Lower leg skin (tissue), 4 donors: ENCODE data around the gene ARG2. TPM values are rescaled to one million over a fixed set of nuclear protein-coding genes. Genes with fewer than 3 reads are reported as not detected.

Source experiments
- DNase-seq, 2 donors: peaks; one replicate each; pipeline ENCODE4 v3.0.0-alpha.2; 2019; ENCODE audit warnings: low spot score in 2 of 2
- H3K4me3 ChIP-seq: fragments of 200-600 bp; sonication (generic); 2 replicates; pipeline ENCODE4 v1.5.1; 2017; ENCODE audit warnings: mild to moderate bottlenecking, low read depth; ENCODE audit not compliant: poor library complexity, severe bottlenecking
- CTCF ChIP-seq, 3 donors: fragments of 450-650 bp; IDR thresholded peaks; one replicate each; pipeline ENCODE4 v1.5.1; 2016; ENCODE audit warnings: antibody characterized with exemption in 3 of 3, mild to moderate bottlenecking in 3 of 3, moderate library complexity in 2 of 3
- POLR2A ChIP-seq, 2 donors: fragments of 450-650 bp; IDR thresholded peaks; one replicate each; pipeline ENCODE4 v1.6.1; 2016 to 2017; ENCODE audit warnings: antibody characterized with exemption in 2 of 2, mild to moderate bottlenecking in 1 of 2, moderate library complexity in 1 of 2
- WGBS, 2 donors: methylation state at CpG; one replicate each; pipeline ENCODE4 v1.1.5; 2018; 5-methylcytosine and 5-hydroxymethylcytosine counted together
- intact Hi-C: fragments of 100-400 bp; cut with DNase I; formaldehyde crosslinking; loops from one replicate; pipeline ENCODE4 v1.15.0; 2023; ENCODE audit warnings: low total_unique reads
- total RNA-seq, 4 donors: library from RNA; depleted of rRNA; stranded (reverse); fragments of >200 nt; gene quantifications; one replicate each; pipeline ENCODE4 v1.1.0, GENCODE V29; 2016

The ARG2 gene
- total RNA-seq, 4 donors from 2014 or later: 3.5 to 6.8 (median 5.2) TPM

- WGBS, 2 donors: 6 to 15% methylated on average over 1 of the region's 1 CpG
- peak in 1 of 2 donors; percentile 19 for DNase-seq
- intact Hi-C loops: loop anchor here (10.0 kb wide), 1 partner anchor 52 kb away; the partner anchor contains the start of gene ARG2
- H3K4me3 ChIP-seq: no peak overlapping the region
- TF ChIP-seq POLR2A (IDR thresholded peaks at IDR 0.05) (no peak), CTCF (IDR thresholded peaks at IDR 0.05) (no peak)
Measured at GRCh38 chr14:67666750-67667449, 47.2 kb downstream of the ARG2 start.

- no peak overlapping the region for H3K4me3 ChIP-seq
- intact Hi-C loops: loop anchor here (10.0 kb wide), 1 partner anchor 54 kb away; the partner anchor contains the start of gene ARG2
- TF ChIP-seq POLR2A (IDR thresholded peaks at IDR 0.05): no peak
- no peak for TF ChIP-seq CTCF (IDR thresholded peaks at IDR 0.05)
- DNase-seq: no peak
Measured at GRCh38 chr14:67668559-67668958, 48.8 kb downstream of the ARG2 start.

GRCh38 chr14:67673451-67673850 is 53.7 kb downstream of the ARG2 start:
- WGBS, 2 donors: 29 to 30% methylated on average over 5 of the region's 5 CpGs
- DNase-seq: no peak
- TF ChIP-seq POLR2A (IDR thresholded peaks at IDR 0.05) (no peak), CTCF (IDR thresholded peaks at IDR 0.05) (no peak)
- intact Hi-C loops: no loop called here
- no peak overlapping the region for H3K4me3 ChIP-seq

- intact Hi-C loops: no loop called here
- TF ChIP-seq CTCF (IDR thresholded peaks at IDR 0.05) (no peak), POLR2A (IDR thresholded peaks at IDR 0.05) (no peak)
- WGBS, 2 donors: 0% methylated on average over 7 to 24 of the region's 25 CpGs
- peak; percentile 63 to 92 for DNase-seq
- H3K4me3 ChIP-seq: peak overlapping the region; percentile 77
Measured at GRCh38 chr14:67674139-67674479, 54.4 kb downstream of the ARG2 start.

GRCh38 chr14:67674480-67675218 is 54.9 kb downstream of the ARG2 start, which contains the start of gene VTI1B:
Gene VTI1B (minus strand): TSS chr14:67674632. CDS start chr14:67674489, 143 bp downstream.
- peak; percentile 61 to 93 for DNase-seq
- TF ChIP-seq CTCF (IDR thresholded peaks at IDR 0.05) (no peak), POLR2A (IDR thresholded peaks at IDR 0.05) (no peak)
- intact Hi-C loops: no loop called here
- WGBS, 2 donors: 0% methylated on average over 9 to 49 of the region's 87 CpGs
- H3K4me3 ChIP-seq: peak within 1 kb of the TSS; percentile 77
